GM12878 (cell line): ENCODE results near the gene RASL10A. TPM values are rescaled to one million over a fixed set of nuclear protein-coding genes. Genes with fewer than 3 reads are reported as not detected.

Experiments
- BACH1 ChIP-seq: fragments of 450-650 bp; IDR thresholded peaks from 2 replicates; pipeline ENCODE4 v1.6.1; 2017; ENCODE audit warnings: mild to moderate bottlenecking, borderline replicate concordance
- BCL11A ChIP-seq: IDR thresholded peaks from 2 replicates; pipeline ENCODE4 v1.6.1; 2011; ENCODE audit warnings: low read depth, low read length
- CBFB ChIP-seq: IDR thresholded peaks from 2 replicates; pipeline ENCODE4 v1.6.1; 2016; ENCODE audit warnings: antibody characterized with exemption, low read depth
- CBX5 ChIP-seq: sonication (generic); IDR thresholded peaks from 2 replicates; pipeline ENCODE4 v1.6.1; 2016; ENCODE audit warnings: low read depth, moderate library complexity, mild to moderate bottlenecking, inconsistent platforms
- CREB1 ChIP-seq: IDR thresholded peaks from 2 replicates; pipeline ENCODE4 v1.6.1; 2012; ENCODE audit warnings: low read depth, mild to moderate bottlenecking, inconsistent platforms
- DPF2 ChIP-seq: fragments of 450-650 bp; IDR thresholded peaks from 2 replicates; pipeline ENCODE4 v1.6.1; 2017; ENCODE audit warnings: mild to moderate bottlenecking
- FOS ChIP-seq: IDR thresholded peaks from 3 replicates; pipeline ENCODE4 v1.6.1; 2011; ENCODE audit warnings: borderline replicate concordance; ENCODE audit not compliant: insufficient read length; ENCODE audit errors: extremely low read depth
- FOXK2 ChIP-seq: fragments of 450-650 bp; IDR thresholded peaks from 2 replicates; pipeline ENCODE4 v1.6.1; 2017; ENCODE audit warnings: mild to moderate bottlenecking, moderate library complexity
- HDAC6 ChIP-seq: fragments of 200-600 bp; sonication (generic); IDR thresholded peaks from one replicate; pipeline ENCODE4 v1.8.0; 2017; ENCODE audit warnings: antibody characterized with exemption; ENCODE audit not compliant: unreplicated experiment
- IKZF1 ChIP-seq: fragments of 450-650 bp; conservative IDR thresholded peaks from 2 replicates; pipeline ENCODE4 v1.6.1; 2017; ENCODE audit warnings: antibody characterized with exemption, mild to moderate bottlenecking
- IRF4 ChIP-seq: IDR thresholded peaks from 2 replicates; pipeline ENCODE4 v1.6.1; 2011; ENCODE audit warnings: low read depth, low read length
- JUNB ChIP-seq: IDR thresholded peaks from 2 replicates; pipeline ENCODE4 v1.6.1; 2016; ENCODE audit warnings: antibody characterized with exemption, mild to moderate bottlenecking
- MEF2B ChIP-seq: fragments of 450-650 bp; IDR thresholded peaks from 2 replicates; pipeline ENCODE4 v1.6.1; 2018; ENCODE audit warnings: mild to moderate bottlenecking, moderate library complexity; ENCODE audit not compliant: partially characterized antibody, poor library complexity, severe bottlenecking
- NBN ChIP-seq: fragments of 450-650 bp; IDR thresholded peaks from 2 replicates; pipeline ENCODE4 v1.6.1; 2016
- NFIC ChIP-seq: IDR thresholded peaks from 2 replicates; pipeline ENCODE4 v1.6.1; 2012; ENCODE audit warnings: low read depth, mild to moderate bottlenecking, inconsistent platforms, low read length, moderate library complexity
- NFXL1 ChIP-seq: fragments of 450-650 bp; IDR thresholded peaks from 2 replicates; pipeline ENCODE4 v1.6.1; 2017; ENCODE audit warnings: antibody characterized with exemption, mild to moderate bottlenecking, borderline replicate concordance
- NFYA ChIP-seq: IDR thresholded peaks from 2 replicates; pipeline ENCODE4 v1.6.1; 2011; ENCODE audit warnings: low read depth, mild to moderate bottlenecking, low read length, improper control_type of control experiment, borderline replicate concordance
- NRF1 ChIP-seq: conservative IDR thresholded peaks from 2 replicates; pipeline ENCODE4 v1.6.1; 2011; ENCODE audit warnings: mild to moderate bottlenecking, low read depth, low read length, improper control_type of control experiment
- PAX5 ChIP-seq: IDR thresholded peaks from 2 replicates; pipeline ENCODE4 v1.6.1; 2011; ENCODE audit warnings: low read depth, low read length, borderline replicate concordance
- POLR2A ChIP-seq: IDR thresholded peaks from 2 replicates; pipeline ENCODE4 v1.6.1; 2011; ENCODE audit warnings: low read depth, mild to moderate bottlenecking, low read length
- POLR2AphosphoS2 ChIP-seq: IDR thresholded peaks from 2 replicates; pipeline ENCODE4 v1.6.1; 2011; ENCODE audit warnings: low read depth, mild to moderate bottlenecking, low read length, improper control_type of control experiment, moderate library complexity
- POU2F2 ChIP-seq: IDR thresholded peaks from 3 replicates; pipeline ENCODE4 v1.6.1; 2011; ENCODE audit warnings: low read depth, mild to moderate bottlenecking, low read length, borderline replicate concordance
- SMAD1 ChIP-seq: fragments of 450-650 bp; IDR thresholded peaks from 2 replicates; pipeline ENCODE4 v1.6.1; 2018; ENCODE audit warnings: mild to moderate bottlenecking, low read depth; ENCODE audit not compliant: partially characterized antibody
- SMAD5 ChIP-seq: IDR thresholded peaks from 2 replicates; pipeline ENCODE4 v1.6.1; 2016; ENCODE audit warnings: antibody characterized with exemption, low read depth
- STAT1 ChIP-seq: fragments of 450-650 bp; conservative IDR thresholded peaks from 2 replicates; pipeline ENCODE4 v1.6.1; 2014; ENCODE audit warnings: antibody characterized with exemption, mild to moderate bottlenecking
- TAF1 ChIP-seq: IDR thresholded peaks from 2 replicates; pipeline ENCODE4 v1.6.1; 2011; ENCODE audit warnings: mild to moderate bottlenecking, low read depth, low read length, borderline replicate concordance
- TCF12 ChIP-seq: IDR thresholded peaks from 2 replicates; pipeline ENCODE4 v1.6.1; 2011; ENCODE audit warnings: low read depth, mild to moderate bottlenecking, low read length
- USF1 ChIP-seq: IDR thresholded peaks from 2 replicates; pipeline ENCODE4 v1.6.1; 2011; ENCODE audit warnings: borderline replicate concordance, low read depth, mild to moderate bottlenecking, moderate library complexity, mixed read lengths, low read length; ENCODE audit not compliant: insufficient read depth; ENCODE audit errors: extremely low read length
- WRNIP1 ChIP-seq: IDR thresholded peaks from 2 replicates; pipeline ENCODE4 v1.6.1; 2011; ENCODE audit warnings: low read depth, low read length, improper control_type of control experiment, borderline replicate concordance
- YY1 ChIP-seq: IDR thresholded peaks from 2 replicates; pipeline ENCODE4 v1.6.1; 2011; ENCODE audit warnings: low read depth, mild to moderate bottlenecking, low read length
- ZNF207 ChIP-seq: fragments of 450-650 bp; IDR thresholded peaks from 2 replicates; pipeline ENCODE4 v1.6.1; 2014; ENCODE audit warnings: antibody characterized with exemption, mild to moderate bottlenecking, borderline replicate concordance
- ZNF622 ChIP-seq: fragments of 450-650 bp; IDR thresholded peaks from 2 replicates; pipeline ENCODE4 v1.6.1; 2017; ENCODE audit warnings: mild to moderate bottlenecking, inconsistent platforms
- polyA plus RNA-seq, 11 experiments: library from polyadenylated mRNA; depleted of rRNA in 4 of 11; unstranded in 6 of 11; stranded (reverse) in 5 of 11; fragments of >200 nt; fragmentation: Nextera tagmentation in 4 of 11; fragmentation: Illumina TruSeq in 1 of 11; extraction: Ambion mirVana in 4 of 11; extraction: Trizol in 1 of 11; gene quantifications; 1 replicate in 1 of 11; 2 replicates in 10 of 11; pipeline versions ENCODE4 v1.2.1 to v1.2.3, GENCODE V29; 2011 to 2016; ENCODE audit warnings: inconsistent platforms in 2 of 11, missing spikeins in 2 of 11, low read depth in 1 of 11
- total RNA-seq, 4 experiments: library from RNA; depleted of rRNA in 3 of 4; stranded (reverse); fragments of >200 nt in 3 of 4; fragmentation: Illumina TruSeq in 1 of 4; extraction: Trizol in 1 of 4; gene quantifications; 2 replicates each; pipeline versions ENCODE4 v1.2.1 to v1.2.3, GENCODE V29; 2013 to 2021
- TF ChIP-seq, protein P1 (sequence below): fragments of 450-650 bp; IDR thresholded peaks from 2 replicates; pipeline ENCODE4 v1.6.1; 2017; ENCODE audit warnings: low read depth, mild to moderate bottlenecking, moderate library complexity

Gene RASL10A
- total and polyA plus RNA-seq, 10 of the 15 experiments (the other 5 are each of a cell fraction or from before 2014, with no cell fraction given), result 0.12 to 0.46 (median 0.21) TPM; not detected in 6

DNA sequence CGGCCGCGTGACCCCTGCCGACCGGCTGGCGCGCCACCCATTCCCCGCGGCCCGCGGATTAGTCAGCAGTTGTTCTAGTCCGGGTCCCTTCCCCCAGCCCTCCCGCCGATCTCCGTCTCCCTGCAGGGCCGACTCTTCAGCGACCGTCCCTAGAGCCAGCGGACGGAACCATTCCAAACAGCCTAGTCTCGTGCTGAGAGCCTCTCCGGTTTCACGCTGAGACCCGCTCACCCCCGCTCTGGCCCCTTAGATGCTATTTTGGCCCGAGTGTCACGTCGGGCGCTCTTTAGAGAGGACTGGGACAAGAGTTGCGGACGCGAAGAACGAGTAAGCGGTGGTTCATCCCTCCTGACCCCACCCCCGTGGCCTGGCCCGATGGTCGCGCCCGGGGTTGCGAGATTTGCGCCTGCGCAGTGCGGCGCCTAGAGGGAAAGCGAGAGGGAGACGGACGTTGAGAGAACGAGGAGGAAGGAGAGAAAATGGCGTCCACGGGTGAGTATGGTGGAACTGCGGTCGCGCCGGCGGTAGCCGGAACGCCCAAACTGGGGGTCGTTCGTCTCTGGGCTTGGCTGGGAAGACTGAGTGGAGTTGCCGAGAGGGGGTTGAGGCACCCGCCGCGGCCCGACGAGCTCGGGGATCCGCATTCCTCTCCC lies 47.5 kb downstream of the RASL10A start, which contains the start of the genes EWSR1 and RHBDD3 (continued):
- TF ChIP-seq CBFB (peak; percentile 48), MEF2B (peak; percentile 23), TCF12 (peak; percentile 77), TAF1 (peak; percentile 95), ZNF622 (no peak), POU2F2 (0 out of 3 replicates have a peak, but pooled peaks have one; percentile 57), POLR2AphosphoS2 (peak; percentile 67; the same call in 1 of the 2 replicates), CREB1 (peak; percentile 79), NFIC (0 out of 2 replicates have a peak, but pooled peaks have one; percentile 52), YY1 (peak; percentile 96), NBN (peak; percentile 98), ZNF207 (peak; percentile 95), NFYA (no peak), FOS (no peak), WRNIP1 (no peak), IKZF1 (peak; percentile 87), HDAC6 (no peak), NFXL1 (no peak), SMAD1 (peak; percentile 50), CBX5 (0 out of 2 replicates have a peak, but pooled peaks have one; percentile 31), NRF1 (peak; percentile 50), BCL11A (0 out of 2 replicates have a peak, but pooled peaks have one; percentile 36), STAT1 (peak; percentile 94), IRF4 (no peak), DPF2 (peak; percentile 73), FOXK2 (peak; percentile 100), SMAD5 (peak; percentile 73), BACH1 (peak; percentile 98), PAX5 (peak; percentile 46), POLR2A (peak; percentile 97), USF1 (peak; percentile 7), JUNB (peak; percentile 99)
- TF ChIP-seq, protein P1, sequence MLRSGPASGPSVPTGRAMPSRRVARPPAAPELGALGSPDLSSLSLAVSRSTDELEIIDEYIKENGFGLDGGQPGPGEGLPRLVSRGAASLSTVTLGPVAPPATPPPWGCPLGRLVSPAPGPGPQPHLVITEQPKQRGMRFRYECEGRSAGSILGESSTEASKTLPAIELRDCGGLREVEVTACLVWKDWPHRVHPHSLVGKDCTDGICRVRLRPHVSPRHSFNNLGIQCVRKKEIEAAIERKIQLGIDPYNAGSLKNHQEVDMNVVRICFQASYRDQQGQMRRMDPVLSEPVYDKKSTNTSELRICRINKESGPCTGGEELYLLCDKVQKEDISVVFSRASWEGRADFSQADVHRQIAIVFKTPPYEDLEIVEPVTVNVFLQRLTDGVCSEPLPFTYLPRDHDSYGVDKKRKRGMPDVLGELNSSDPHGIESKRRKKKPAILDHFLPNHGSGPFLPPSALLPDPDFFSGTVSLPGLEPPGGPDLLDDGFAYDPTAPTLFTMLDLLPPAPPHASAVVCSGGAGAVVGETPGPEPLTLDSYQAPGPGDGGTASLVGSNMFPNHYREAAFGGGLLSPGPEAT, result peak; percentile 100
